Smooth muscle cell of the brain vasculature (primary cell): ENCODE results near the gene IRAK1.

Experiments
- DNase-seq: peaks from one replicate; pipeline ENCODE4 v3.0.0-alpha.2; 2012; ENCODE audit warnings: low read depth, low spot score

Gene IRAK1

GRCh38 chrX:153971450-153972367 is 48.0 kb downstream of the IRAK1 start, which contains the start of gene HCFC1:
HCFC1 (minus strand) TSS chrX:153971818; CDS start chrX:153970840, 978 bp downstream.
- DNase-seq, result peak; percentile 75

GRCh38 chrX:153971124-153971449 is 48.6 kb downstream of the IRAK1 start:
- DNase-seq, result peak; percentile 80

- DNase-seq, result no peak
These were observed 49.2 kb downstream of the IRAK1 start for GRCh38 chrX:153970357-153971123.

GRCh38 chrX:153969904-153970356 is 49.8 kb downstream of the IRAK1 start:
- DNase-seq, result no peak

- no peak for DNase-seq
These were observed 50.4 kb downstream of the IRAK1 start for GRCh38 chrX:153969125-153969903.

GRCh38 chrX:153968754-153969124 is 51.0 kb downstream of the IRAK1 start:
- no peak for DNase-seq

- DNase-seq, result no peak
These were observed 51.4 kb downstream of the IRAK1 start for GRCh38 chrX:153968255-153968654.

- DNase-seq, result no peak
These were observed 52.0 kb downstream of the IRAK1 start for GRCh38 chrX:153967536-153968224.

- DNase-seq, result no peak
These were observed 52.7 kb downstream of the IRAK1 start for GRCh38 chrX:153966841-153967535.

- DNase-seq, result no peak
These were observed 53.4 kb downstream of the IRAK1 start for GRCh38 chrX:153966283-153966688.

- DNase-seq, result no peak
These were observed 54.3 kb downstream of the IRAK1 start for GRCh38 chrX:153965406-153965805.

- DNase-seq, result no peak
These were observed 55.6 kb downstream of the IRAK1 start for GRCh38 chrX:153964105-153964504.

GRCh38 chrX:153963546-153963945 is 56.2 kb downstream of the IRAK1 start:
- DNase-seq, result no peak

- no peak for DNase-seq
These were observed 58.4 kb downstream of the IRAK1 start for GRCh38 chrX:153961292-153961691.

GRCh38 chrX:153960786-153961185 is 58.9 kb downstream of the IRAK1 start:
- DNase-seq, result no peak
